Measurements from ENCODE around the gene CD1D. TPM values are rescaled to one million over a fixed set of nuclear protein-coding genes. Genes with fewer than 3 reads are reported as not detected.
A peak's percentile ranks its signal among the peaks of the same experiment; 100 is the strongest.

CD1D gene
- total RNA-seq = 0.54 TPM

- DNase-seq (ENCODE audit: low read depth in 2 of 3, low spot score in 2 of 3) = peak in 1 of 3 donors; percentile 34
Observed at GRCh38 chr1:158180741-158181576, at the start of gene CD1D. TSS of gene CD1D (plus strand) at chr1:158180895. CDS start at chr1:158181102, 207 bp downstream.

- DNase-seq (ENCODE audit: low read depth in 2 of 3, low spot score in 2 of 3) = no peak
Observed at GRCh38 chr1:158131217-158131616, 49.5 kb upstream of the CD1D start.

GRCh38 chr1:158140764-158141192 lies 39.9 kb upstream of the CD1D start:
- DNase-seq (ENCODE audit: low read depth in 2 of 3, low spot score in 2 of 3) = no peak

GRCh38 chr1:158145173-158145719 lies 35.4 kb upstream of the CD1D start:
- DNase-seq (ENCODE audit: low read depth in 2 of 3, low spot score in 2 of 3) = no peak

GRCh38 chr1:158146165-158146564 lies 34.5 kb upstream of the CD1D start:
- no peak for DNase-seq (ENCODE audit: low read depth in 2 of 3, low spot score in 2 of 3)

GRCh38 chr1:158146739-158147138 lies 34.0 kb upstream of the CD1D start:
- no peak for DNase-seq (ENCODE audit: low read depth in 2 of 3, low spot score in 2 of 3)

GRCh38 chr1:158147401-158147800 lies 33.3 kb upstream of the CD1D start:
- DNase-seq (ENCODE audit: low read depth in 2 of 3, low spot score in 2 of 3) = no peak

GRCh38 chr1:158147869-158148268 lies 32.8 kb upstream of the CD1D start:
- DNase-seq (ENCODE audit: low read depth in 2 of 3, low spot score in 2 of 3) = no peak

GRCh38 chr1:158148468-158148867 lies 32.2 kb upstream of the CD1D start:
- DNase-seq (ENCODE audit: low read depth in 2 of 3, low spot score in 2 of 3) = peak in 1 of 3 donors; percentile 23

- no peak for DNase-seq (ENCODE audit: low read depth in 2 of 3, low spot score in 2 of 3)
Observed at GRCh38 chr1:158149175-158149574, 31.5 kb upstream of the CD1D start.

GRCh38 chr1:158149577-158150269 lies 31.0 kb upstream of the CD1D start:
- DNase-seq (ENCODE audit: low read depth in 2 of 3, low spot score in 2 of 3) = peak; percentile 53 to 82 (median 81)

- peak in 1 of 3 donors; percentile 11 for DNase-seq (ENCODE audit: low read depth in 2 of 3, low spot score in 2 of 3)
Observed at GRCh38 chr1:158150523-158150922, 30.2 kb upstream of the CD1D start.

- DNase-seq (ENCODE audit: low read depth in 2 of 3, low spot score in 2 of 3) = no peak
Observed at GRCh38 chr1:158153179-158153578, 27.5 kb upstream of the CD1D start.

- no peak for DNase-seq (ENCODE audit: low read depth in 2 of 3, low spot score in 2 of 3)
Observed at GRCh38 chr1:158153746-158154444, 26.8 kb upstream of the CD1D start.

GRCh38 chr1:158154501-158154900 lies 26.2 kb upstream of the CD1D start:
- no peak for DNase-seq (ENCODE audit: low read depth in 2 of 3, low spot score in 2 of 3)

- DNase-seq (ENCODE audit: low read depth in 2 of 3, low spot score in 2 of 3) = no peak
Observed at GRCh38 chr1:158155673-158156072, 25.0 kb upstream of the CD1D start.

- DNase-seq (ENCODE audit: low read depth in 2 of 3, low spot score in 2 of 3) = no peak
Observed at GRCh38 chr1:158159597-158159996, 21.1 kb upstream of the CD1D start.

- DNase-seq (ENCODE audit: low read depth in 2 of 3, low spot score in 2 of 3) = no peak
Observed at GRCh38 chr1:158161446-158161845, 19.2 kb upstream of the CD1D start.

- no peak for DNase-seq (ENCODE audit: low read depth in 2 of 3, low spot score in 2 of 3)
Observed at GRCh38 chr1:158163000-158163947, 17.4 kb upstream of the CD1D start.

- DNase-seq (ENCODE audit: low read depth in 2 of 3, low spot score in 2 of 3) = no peak
Observed at GRCh38 chr1:158169105-158169504, 11.6 kb upstream of the CD1D start.

Data from hematopoietic multipotent progenitor cell (in vitro differentiated cells).